Stimulated activated naive CD8-positive, alpha-beta T cell treated with anti-CD3 and anti-CD28 coated beads, Interleukin-15, Interleukin-2, amounts not matched to agents 100 ng/mL and 50 ng/mL, for 24 hours (primary cell): ENCODE data around the gene ARHGAP11B.
"Not testable (repeated sequence)": the region's sequence is repeated elsewhere in the genome, so short reads cannot be mapped to it uniquely, and the experiment has no call there.

Experiments used
- H3K27ac Mint-ChIP-seq: one replicate; pipeline ENCODE4 v1.8.0; 2021; ENCODE audit warnings: mild to moderate bottlenecking, mixed read lengths
- H3K27me3 Mint-ChIP-seq: one replicate; pipeline ENCODE4 v1.8.0; 2021; ENCODE audit warnings: mixed read lengths
- H3K36me3 Mint-ChIP-seq: one replicate; pipeline ENCODE4 v1.8.0; 2021; ENCODE audit warnings: low read depth, mixed read lengths
- H3K4me1 Mint-ChIP-seq: one replicate; pipeline ENCODE4 v1.8.0; 2021; ENCODE audit warnings: low read depth, mixed read lengths
- H3K4me3 Mint-ChIP-seq: one replicate; pipeline ENCODE4 v1.8.0; 2021; ENCODE audit warnings: mild to moderate bottlenecking, mixed read lengths
- H3K9me3 Mint-ChIP-seq: one replicate; pipeline ENCODE4 v1.8.0; 2021; ENCODE audit warnings: mixed read lengths

The ARHGAP11B gene

GRCh38 chr15:30625436-30626193, at the start of gene ARHGAP11B:
TSS of gene ARHGAP11B (plus strand) at chr15:30626128.
- not testable (repeated sequence) for H3K9me3 Mint-ChIP-seq, H3K27me3 Mint-ChIP-seq
- Mint-ChIP-seq H3K27ac (peak within 1 kb of the TSS; percentile 98), H3K36me3 (peaks cover 20% of the 10 kb centered on the region), H3K4me3 (peak within 1 kb of the TSS; percentile 99), H3K4me1 (peaks cover 12% of the 10 kb centered on the region)

- H3K27ac Mint-ChIP-seq, H3K36me3 Mint-ChIP-seq, H3K4me1 Mint-ChIP-seq, H3K9me3 Mint-ChIP-seq, H3K27me3 Mint-ChIP-seq, H3K4me3 Mint-ChIP-seq: not testable (repeated sequence)
Observed at GRCh38 chr15:30579394-30579970, 46.4 kb upstream of the ARHGAP11B start.

- H3K27me3 Mint-ChIP-seq, H3K9me3 Mint-ChIP-seq, H3K36me3 Mint-ChIP-seq, H3K4me1 Mint-ChIP-seq, H3K4me3 Mint-ChIP-seq, H3K27ac Mint-ChIP-seq: not testable (repeated sequence)
Observed at GRCh38 chr15:30580716-30581115, 45.2 kb upstream of the ARHGAP11B start.

GRCh38 chr15:30598953-30599352, 27.0 kb upstream of the ARHGAP11B start:
- H3K4me3 Mint-ChIP-seq, H3K27me3 Mint-ChIP-seq, H3K4me1 Mint-ChIP-seq, H3K27ac Mint-ChIP-seq, H3K9me3 Mint-ChIP-seq, H3K36me3 Mint-ChIP-seq: not testable (repeated sequence)

DNA sequence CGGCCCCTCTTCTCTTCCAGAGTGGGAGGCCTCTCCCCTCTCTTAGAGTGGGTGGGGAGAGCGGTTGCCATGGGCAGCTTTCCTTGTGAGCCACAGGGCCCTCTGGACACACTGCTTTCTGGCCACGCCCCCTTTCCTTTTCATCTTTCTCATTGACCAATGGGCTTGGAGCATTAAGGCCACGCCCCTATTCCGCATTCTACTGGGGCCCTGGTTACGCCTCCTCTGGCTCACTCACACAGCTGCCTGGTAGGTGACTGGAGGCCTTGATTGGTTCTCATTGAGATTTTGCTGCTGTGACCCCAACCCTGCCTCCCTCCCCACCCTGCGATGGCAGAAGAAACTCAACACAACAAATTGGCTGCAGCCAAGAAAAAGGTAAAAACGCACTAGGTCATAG, 22.1 kb upstream of the ARHGAP11B start, which contains the start of gene GOLGA8H:
Gene GOLGA8H, plus strand, starts transcription at position 233 of the 400 bp plus-strand sequence. Its CDS starts 98 bp downstream, at position 331.
- H3K27me3 Mint-ChIP-seq, H3K27ac Mint-ChIP-seq, H3K36me3 Mint-ChIP-seq, H3K4me3 Mint-ChIP-seq, H3K4me1 Mint-ChIP-seq, H3K9me3 Mint-ChIP-seq: not testable (repeated sequence)

GRCh38 chr15:30612271-30612670, 13.7 kb upstream of the ARHGAP11B start:
- H3K27me3 Mint-ChIP-seq, H3K9me3 Mint-ChIP-seq, H3K27ac Mint-ChIP-seq, H3K4me1 Mint-ChIP-seq, H3K4me3 Mint-ChIP-seq, H3K36me3 Mint-ChIP-seq: not testable (repeated sequence)

- H3K4me3 Mint-ChIP-seq, H3K36me3 Mint-ChIP-seq, H3K27me3 Mint-ChIP-seq, H3K4me1 Mint-ChIP-seq, H3K27ac Mint-ChIP-seq, H3K9me3 Mint-ChIP-seq: not testable (repeated sequence)
Observed at GRCh38 chr15:30621342-30621741, 4.6 kb upstream of the ARHGAP11B start.

DNA sequence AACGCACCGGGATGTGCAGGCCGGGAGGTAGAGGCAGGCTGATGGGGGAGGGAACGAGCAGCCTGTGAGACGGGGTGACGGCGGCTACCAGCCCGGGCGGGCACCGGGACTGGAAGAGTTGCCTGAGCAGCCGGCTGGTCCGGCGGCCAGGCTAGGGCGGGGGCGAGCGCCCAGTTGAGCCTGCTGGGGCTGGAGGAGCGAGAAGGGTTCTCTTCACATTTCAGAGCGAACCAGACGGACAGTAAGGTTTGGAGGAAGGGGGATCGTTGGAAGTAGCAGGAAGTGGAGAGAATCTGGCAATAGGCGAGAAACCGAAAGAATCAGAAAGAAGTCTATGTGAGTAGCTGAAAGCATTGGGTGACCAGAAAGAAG, 252 bp downstream of the ARHGAP11B start:
- H3K9me3 Mint-ChIP-seq, H3K27me3 Mint-ChIP-seq: not testable (repeated sequence)
- H3K36me3 Mint-ChIP-seq: peaks cover 20% of the 10 kb centered on the region
- H3K4me1 Mint-ChIP-seq: peaks cover 12% of the 10 kb centered on the region
- H3K27ac Mint-ChIP-seq: peak overlapping the region; percentile 98
- H3K4me3 Mint-ChIP-seq: peak overlapping the region; percentile 99

DNA sequence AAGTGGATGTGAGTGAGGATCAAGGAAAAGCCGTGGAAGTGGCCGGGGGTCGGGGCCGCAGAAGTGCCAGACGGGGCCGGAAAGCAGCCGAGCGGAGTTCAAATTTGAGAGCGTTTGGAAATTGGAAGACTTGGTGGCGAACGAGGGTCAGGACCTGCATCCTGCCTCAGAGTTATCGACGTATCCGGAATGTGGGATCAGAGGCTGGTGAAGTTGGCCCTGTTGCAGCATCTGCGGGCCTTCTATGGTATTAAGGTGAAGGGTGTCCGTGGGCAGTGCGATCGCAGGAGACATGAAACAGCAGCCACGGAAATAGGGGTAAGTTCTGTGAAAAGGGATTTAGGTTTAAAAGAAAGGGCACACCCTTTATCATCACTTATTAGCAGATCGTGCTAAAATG, 704 bp downstream of the ARHGAP11B start:
- not testable (repeated sequence) for H3K27me3 Mint-ChIP-seq, H3K9me3 Mint-ChIP-seq
- peak overlapping the region; percentile 98 for H3K27ac Mint-ChIP-seq
- H3K4me3 Mint-ChIP-seq: peak overlapping the region; percentile 99
- peaks cover 12% of the 10 kb centered on the region for H3K4me1 Mint-ChIP-seq
- peaks cover 20% of the 10 kb centered on the region for H3K36me3 Mint-ChIP-seq

DNA sequence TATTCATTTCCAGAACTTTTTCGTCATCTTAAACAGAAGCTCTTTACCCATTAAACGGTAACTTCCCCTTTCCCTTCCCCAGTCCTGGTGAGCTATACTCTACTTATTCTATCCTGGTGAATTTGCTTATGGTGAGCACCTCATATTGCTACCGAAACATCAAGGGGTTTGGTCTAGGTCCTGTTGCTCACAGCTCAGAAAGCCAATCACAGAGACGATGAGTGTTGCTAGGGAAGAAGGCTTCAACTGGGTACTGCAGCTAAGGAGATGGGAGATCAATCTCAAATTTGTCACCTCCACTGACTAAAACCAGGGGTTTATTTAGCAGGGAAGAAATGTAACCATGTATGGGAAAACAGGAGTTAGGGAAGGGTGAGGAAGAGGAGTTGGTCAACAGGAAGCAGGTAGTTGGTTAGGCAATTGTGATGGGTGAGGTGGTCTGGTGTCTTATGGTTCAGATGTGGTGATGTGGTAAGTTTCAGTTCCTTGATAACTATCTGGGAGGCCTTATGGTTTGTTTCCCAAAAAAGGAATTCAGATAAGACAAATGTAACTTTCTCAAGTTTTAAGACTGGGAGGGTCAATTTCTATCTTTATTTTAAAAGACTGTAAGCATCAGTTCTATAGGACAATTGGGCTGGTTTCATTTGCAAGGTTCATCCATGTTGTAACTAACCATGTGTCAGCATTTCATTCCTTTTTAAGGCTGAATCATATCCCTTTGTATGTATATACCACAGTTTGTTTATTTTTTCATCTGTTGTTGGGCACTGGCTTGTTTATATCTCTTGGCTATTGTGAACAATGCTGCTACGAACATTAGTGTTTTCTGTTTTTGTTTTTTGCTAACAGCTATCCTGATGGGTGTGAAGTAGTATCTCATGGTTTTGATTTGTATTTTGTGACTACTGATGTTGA, 24.3 kb downstream of the ARHGAP11B start:
- peaks cover 68% of the 10 kb centered on the region for H3K36me3 Mint-ChIP-seq
- no peak overlapping the region for H3K27ac Mint-ChIP-seq
- H3K9me3 Mint-ChIP-seq: no peaks in the 10 kb centered on the region
- peaks cover 11% of the 10 kb centered on the region for H3K4me1 Mint-ChIP-seq
- no peak overlapping the region for H3K4me3 Mint-ChIP-seq
- no peaks in the 10 kb centered on the region for H3K27me3 Mint-ChIP-seq

DNA sequence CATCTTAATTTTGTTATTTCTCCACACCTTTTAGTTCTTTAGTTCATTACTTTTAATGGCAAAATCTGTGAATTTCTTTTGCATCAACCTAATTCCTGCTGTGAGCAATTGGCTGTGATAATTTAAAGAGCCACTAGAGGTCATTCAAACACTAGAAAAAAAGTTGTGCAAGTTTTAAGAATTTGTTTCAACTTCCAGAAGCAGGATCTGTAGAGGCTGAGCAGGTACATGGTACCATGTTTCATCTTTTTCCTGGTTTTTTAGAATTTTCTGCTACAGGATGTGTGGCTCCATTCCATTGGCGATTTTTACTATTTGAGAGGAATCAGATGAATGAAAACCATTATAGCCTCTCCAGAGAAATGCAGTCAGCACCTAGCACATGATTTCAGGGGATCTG, 35.2 kb downstream of the ARHGAP11B start:
- not testable (repeated sequence) for H3K4me3 Mint-ChIP-seq, H3K9me3 Mint-ChIP-seq

GRCh38 chr15:30669621-30670020, 43.7 kb downstream of the ARHGAP11B start:
- not testable (repeated sequence) for H3K9me3 Mint-ChIP-seq, H3K27me3 Mint-ChIP-seq, H3K27ac Mint-ChIP-seq, H3K4me3 Mint-ChIP-seq, H3K4me1 Mint-ChIP-seq
- peaks cover 54% of the 10 kb centered on the region for H3K36me3 Mint-ChIP-seq

More for the DNA sequence above, 35.2 kb downstream of the ARHGAP11B start:
- peaks cover 30% of the 10 kb centered on the region for H3K36me3 Mint-ChIP-seq
- not testable (repeated sequence) for H3K27ac Mint-ChIP-seq, H3K4me1 Mint-ChIP-seq, H3K27me3 Mint-ChIP-seq

GRCh38 chr15:30670056-30670455, 44.1 kb downstream of the ARHGAP11B start:
- peaks cover 54% of the 10 kb centered on the region for H3K36me3 Mint-ChIP-seq
- no peaks in the 10 kb centered on the region for H3K4me1 Mint-ChIP-seq
- H3K27me3 Mint-ChIP-seq: no peaks in the 10 kb centered on the region
- H3K9me3 Mint-ChIP-seq: no peaks in the 10 kb centered on the region
- no peak overlapping the region for H3K4me3 Mint-ChIP-seq
- no peak overlapping the region for H3K27ac Mint-ChIP-seq

GRCh38 chr15:30671309-30671708, 45.4 kb downstream of the ARHGAP11B start:
- H3K36me3 Mint-ChIP-seq: peaks cover 53% of the 10 kb centered on the region
- H3K27me3 Mint-ChIP-seq: no peaks in the 10 kb centered on the region

GRCh38 chr15:30675126-30675525, 49.2 kb downstream of the ARHGAP11B start:
- Mint-ChIP-seq H3K4me3 (no peak overlapping the region), H3K9me3 (peaks cover 5% of the 10 kb centered on the region), H3K4me1 (no peaks in the 10 kb centered on the region), H3K36me3 (peaks cover 41% of the 10 kb centered on the region), H3K27ac (no peak overlapping the region), H3K27me3 (no peaks in the 10 kb centered on the region)

More at GRCh38 chr15:30671309-30671708, 45.4 kb downstream of the ARHGAP11B start:
- Mint-ChIP-seq H3K9me3 (peaks cover under 1% of the 10 kb centered on the region), H3K27ac (no peak overlapping the region), H3K4me1 (no peaks in the 10 kb centered on the region), H3K4me3 (no peak overlapping the region)
